ENCODE data around the gene AUTS2.

GRCh38 chr7:69912846-69913245 lies 314.6 kb downstream of the AUTS2 start:
- TF ChIP-seq, protein P1, sequence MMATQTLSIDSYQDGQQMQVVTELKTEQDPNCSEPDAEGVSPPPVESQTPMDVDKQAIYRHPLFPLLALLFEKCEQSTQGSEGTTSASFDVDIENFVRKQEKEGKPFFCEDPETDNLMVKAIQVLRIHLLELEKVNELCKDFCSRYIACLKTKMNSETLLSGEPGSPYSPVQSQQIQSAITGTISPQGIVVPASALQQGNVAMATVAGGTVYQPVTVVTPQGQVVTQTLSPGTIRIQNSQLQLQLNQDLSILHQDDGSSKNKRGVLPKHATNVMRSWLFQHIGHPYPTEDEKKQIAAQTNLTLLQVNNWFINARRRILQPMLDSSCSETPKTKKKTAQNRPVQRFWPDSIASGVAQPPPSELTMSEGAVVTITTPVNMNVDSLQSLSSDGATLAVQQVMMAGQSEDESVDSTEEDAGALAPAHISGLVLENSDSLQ (IDR thresholded peaks at IDR 0.05): no peak
- TF ChIP-seq FOXM1 (IDR thresholded peaks at IDR 0.05; ENCODE audit: borderline replicate concordance): no peak
- TF ChIP-seq SP1 (IDR thresholded peaks at IDR 0.05): no peak
- no peak for TF ChIP-seq TARDBP (IDR thresholded peaks at IDR 0.05)
- TF ChIP-seq ELF4 (IDR thresholded peaks at IDR 0.05): no peak
- TF ChIP-seq HDGF (IDR thresholded peaks at IDR 0.05; ENCODE audit: borderline replicate concordance): no peak
- no peak for TF ChIP-seq FOXA1 (IDR thresholded peaks at IDR 0.05)
- TF ChIP-seq NFRKB (IDR thresholded peaks at IDR 0.05): no peak
